GM23248 (cell line): ENCODE results near the gene AHRR. TPM values are rescaled to one million over a fixed set of nuclear protein-coding genes. Genes with fewer than 3 reads are reported as not detected.

Experiments
- DNase-seq: peaks from one replicate; pipeline ENCODE4 v3.0.0-alpha.2; 2015
- H2AFZ ChIP-seq: fragments of 200-600 bp; sonication (generic); 2 replicates; pipeline ENCODE4 v1.6.1; 2016; ENCODE audit warnings: antibody characterized with exemption
- H3F3A ChIP-seq: fragments of 200-600 bp; sonication (generic); 2 replicates; pipeline ENCODE4 v1.6.1; 2016; ENCODE audit warnings: mild to moderate bottlenecking, antibody characterized with exemption, mixed run types; ENCODE audit not compliant: insufficient read depth
- H3K27ac ChIP-seq: fragments of 200-600 bp; sonication (generic); 2 replicates; pipeline ENCODE4 v1.5.1; 2016; ENCODE audit warnings: mild to moderate bottlenecking
- H3K27me3 ChIP-seq: fragments of 200-600 bp; sonication (generic); replicated peaks from 2 replicates; pipeline ENCODE4 v1.6.1; 2016; ENCODE audit warnings: mild to moderate bottlenecking; ENCODE audit not compliant: insufficient read depth
- H3K36me3 ChIP-seq: fragments of 200-600 bp; sonication (generic); 2 replicates; pipeline ENCODE4 v1.6.1; 2016; ENCODE audit warnings: low read depth, mild to moderate bottlenecking
- H3K4me1 ChIP-seq: fragments of 200-600 bp; sonication (generic); 2 replicates; pipeline ENCODE4 v1.6.1; 2016; ENCODE audit warnings: mild to moderate bottlenecking; ENCODE audit not compliant: insufficient read depth
- H3K4me2 ChIP-seq: fragments of 200-600 bp; sonication (generic); one replicate; pipeline ENCODE4 v1.6.1; 2016; ENCODE audit warnings: mild to moderate bottlenecking; ENCODE audit not compliant: unreplicated experiment
- H3K4me3 ChIP-seq: fragments of 200-600 bp; sonication (generic); 2 replicates; pipeline ENCODE4 v1.5.1; 2016; ENCODE audit warnings: mild to moderate bottlenecking
- H3K79me2 ChIP-seq: fragments of 200-600 bp; sonication (generic); 2 replicates; pipeline ENCODE4 v1.6.1; 2016; ENCODE audit warnings: mild to moderate bottlenecking; ENCODE audit not compliant: insufficient read depth
- H3K9ac ChIP-seq: fragments of 200-600 bp; sonication (generic); 2 replicates; pipeline ENCODE4 v1.6.1; 2016; ENCODE audit warnings: mild to moderate bottlenecking
- H3K9me2 ChIP-seq: fragments of 200-600 bp; sonication (generic); 2 replicates; pipeline ENCODE4 v1.6.1; 2016; ENCODE audit warnings: mixed run types, mild to moderate bottlenecking, moderate library complexity; ENCODE audit not compliant: insufficient read depth
- H3K9me3 ChIP-seq: fragments of 200-600 bp; sonication (generic); one replicate; pipeline ENCODE4 v1.6.1; 2017; ENCODE audit warnings: low read depth
- H4K20me1 ChIP-seq: fragments of 200-600 bp; sonication (generic); 2 replicates; pipeline ENCODE4 v1.6.0; 2016; ENCODE audit not compliant: insufficient read depth
- EZH2 ChIP-seq: fragments of 200-600 bp; sonication (generic); IDR thresholded peaks from 2 replicates; pipeline ENCODE4 v1.6.1; 2018; ENCODE audit warnings: antibody characterized with exemption, mild to moderate bottlenecking; ENCODE audit not compliant: insufficient read depth, poor library complexity, severe bottlenecking
- EZH2phosphoT487 ChIP-seq: fragments of 200-600 bp; sonication (generic); IDR thresholded peaks from 2 replicates; pipeline ENCODE4 v1.6.1; 2018; ENCODE audit warnings: antibody characterized with exemption, moderate library complexity, mild to moderate bottlenecking, low read depth; ENCODE audit not compliant: insufficient read depth
- WGBS, 2 experiments: methylation state at CpG; one replicate each; pipeline ENCODE4 v1.1.6; 2015 to 2017; ENCODE audit warnings: low lambda C conversion rate in 2 of 2, low coverage in 1 of 2; ENCODE audit errors: missing lambda C conversion rate in 2 of 2; 5-methylcytosine and 5-hydroxymethylcytosine counted together
- in situ Hi-C: fragments of 300-500 bp; cut with MboI; formaldehyde crosslinking; loops from 2 replicates; pipeline ENCODE4 v1.15.0; 2020
- polyA plus RNA-seq: library from polyadenylated mRNA; unstranded; fragments of >200 nt; fragmentation: Nextera tagmentation; extraction: Ambion mirVana; gene quantifications from 2 replicates; pipeline ENCODE4 v1.2.1, GENCODE V29; 2016
- total RNA-seq: library from RNA; depleted of rRNA; stranded (reverse); fragments of >200 nt; shearing (Covaris generic); gene quantifications from 2 replicates; pipeline ENCODE4 v1.2.3, GENCODE V29; 2014

The AHRR gene
- total and polyA plus RNA-seq, 2 experiments from 2014 or later: 13.2 to 33.7 TPM

DNA sequence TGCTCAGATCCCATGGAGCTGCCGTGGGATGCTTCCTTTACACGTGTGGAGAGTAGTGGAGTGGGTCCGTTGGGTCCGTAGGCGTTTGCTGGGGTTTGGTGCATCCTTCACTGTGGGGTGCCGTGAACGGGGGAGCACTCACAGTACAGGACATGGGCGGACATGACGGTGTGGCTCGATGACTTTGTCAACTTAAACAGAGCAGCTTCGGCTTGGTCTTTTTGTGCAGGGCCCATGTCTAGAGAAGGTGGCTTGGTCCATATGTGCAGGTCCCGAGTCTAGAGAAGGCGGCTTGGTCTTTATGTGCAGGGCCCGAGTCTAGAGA lies 95.1 kb downstream of the AHRR start:
- in situ Hi-C loops: no loop called here
- no peaks in the 10 kb centered on the region for H4K20me1 ChIP-seq
- H3K4me3 ChIP-seq: no peak overlapping the region
- peaks cover 16% of the 10 kb centered on the region; the same call in 1 of the 2 replicates for H3K36me3 ChIP-seq
- 96 to 97% methylated on average over 14 of the region's 14 CpGs for WGBS, 2 experiments
- no peak for TF ChIP-seq EZH2phosphoT487
- TF ChIP-seq EZH2: no peak
- DNase-seq: no peak
- peaks cover 15% of the 10 kb centered on the region; the same call in 1 of the 2 replicates for H3K4me1 ChIP-seq
- no peaks in the 10 kb centered on the region for H3K9me2 ChIP-seq
- no peak overlapping the region for H3K27ac ChIP-seq
- H3K79me2 ChIP-seq: peaks cover 10% of the 10 kb centered on the region
- H3K9ac ChIP-seq: no peak overlapping the region
- H3K27me3 ChIP-seq: no peaks in the 10 kb centered on the region
- no peak overlapping the region for H3K4me2 ChIP-seq
- H2AFZ ChIP-seq: no peak overlapping the region
- H3F3A ChIP-seq: peaks cover 18% of the 10 kb centered on the region; the same call in 1 of the 2 replicates
- H3K9me3 ChIP-seq: no peaks in the 10 kb centered on the region

- in situ Hi-C loops: no loop called here
- TF ChIP-seq EZH2 (no peak), EZH2phosphoT487 (no peak)
- H3K27ac ChIP-seq: peak overlapping the region; percentile 50
- peak overlapping the region; percentile 18 for H3K9ac ChIP-seq
- H3K4me1 ChIP-seq: peaks cover 15% of the 10 kb centered on the region; the same call in 1 of the 2 replicates
- no peak overlapping the region for H3K4me2 ChIP-seq
- H3K4me3 ChIP-seq: no peak overlapping the region
- H3K27me3 ChIP-seq: no peaks in the 10 kb centered on the region
- peak; percentile 55 for DNase-seq
- H3K9me2 ChIP-seq: no peaks in the 10 kb centered on the region
- H2AFZ ChIP-seq: no peak overlapping the region
- peaks cover 8% of the 10 kb centered on the region; the same call in 1 of the 2 replicates for H3K36me3 ChIP-seq
- peaks cover 4% of the 10 kb centered on the region; the same call in 1 of the 2 replicates for H3K79me2 ChIP-seq
- WGBS, 2 experiments: 52 to 56% methylated on average over 11 to 14 of the region's 14 CpGs
- H3K9me3 ChIP-seq: no peaks in the 10 kb centered on the region
- H4K20me1 ChIP-seq: no peaks in the 10 kb centered on the region
- H3F3A ChIP-seq: peaks cover 18% of the 10 kb centered on the region; the same call in 1 of the 2 replicates
These were observed 96.0 kb downstream of the AHRR start for GRCh38 chr5:417301-418161.

- H3K36me3 ChIP-seq: peaks cover 4% of the 10 kb centered on the region; the same call in 1 of the 2 replicates
- H3K27ac ChIP-seq: peak overlapping the region; percentile 50
- peak overlapping the region; percentile 18 for H3K9ac ChIP-seq
- no peak for TF ChIP-seq EZH2phosphoT487
- TF ChIP-seq EZH2: no peak
- no peaks in the 10 kb centered on the region for H4K20me1 ChIP-seq
- no peaks in the 10 kb centered on the region; the same call in 1 of the 2 replicates for H3K79me2 ChIP-seq
- DNase-seq: no peak
- no peaks in the 10 kb centered on the region for H3K9me3 ChIP-seq
- peaks cover 18% of the 10 kb centered on the region; the same call in 1 of the 2 replicates for H3F3A ChIP-seq
- in situ Hi-C loops: no loop called here
- H3K4me2 ChIP-seq: no peak overlapping the region
- no peaks in the 10 kb centered on the region for H3K9me2 ChIP-seq
- no peaks in the 10 kb centered on the region for H3K27me3 ChIP-seq
- H3K4me1 ChIP-seq: peaks cover 15% of the 10 kb centered on the region; the same call in 1 of the 2 replicates
- no peak overlapping the region for H2AFZ ChIP-seq
- no peak overlapping the region for H3K4me3 ChIP-seq
- WGBS, 2 experiments: 74 to 76% methylated on average over 17 to 18 of the region's 18 CpGs
These were observed 96.9 kb downstream of the AHRR start for GRCh38 chr5:418162-419121.

GRCh38 chr5:419970-420369 lies 98.5 kb downstream of the AHRR start:
- no peak for DNase-seq
- no peak overlapping the region for H3K4me3 ChIP-seq
- no peak for TF ChIP-seq EZH2phosphoT487
- no peak for TF ChIP-seq EZH2
- H3K9me2 ChIP-seq: no peaks in the 10 kb centered on the region
- in situ Hi-C loops: no loop called here
- H3K9ac ChIP-seq: no peak overlapping the region
- no peaks in the 10 kb centered on the region for H3K9me3 ChIP-seq
- H4K20me1 ChIP-seq: no peaks in the 10 kb centered on the region
- H3K4me2 ChIP-seq: no peak overlapping the region
- peaks cover 18% of the 10 kb centered on the region; the same call in 1 of the 2 replicates for H3F3A ChIP-seq
- no peaks in the 10 kb centered on the region for H3K27me3 ChIP-seq
- WGBS, 2 experiments: 63% methylated on average over 12 of the region's 12 CpGs
- H3K4me1 ChIP-seq: peaks cover 21% of the 10 kb centered on the region; the same call in 1 of the 2 replicates
- H3K27ac ChIP-seq: no peak overlapping the region
- no peak overlapping the region for H2AFZ ChIP-seq
- no peaks in the 10 kb centered on the region; the same call in 1 of the 2 replicates for H3K79me2 ChIP-seq
- H3K36me3 ChIP-seq: peaks cover 4% of the 10 kb centered on the region; the same call in 1 of the 2 replicates
